GM23248 (cell line): ENCODE measurements around the gene TBC1D8. TPM values are rescaled to one million over a fixed set of nuclear protein-coding genes. Genes with fewer than 3 reads are reported as not detected.

Experiments
- DNase-seq: peaks from one replicate; pipeline ENCODE4 v3.0.0-alpha.2; 2015
- H2AFZ ChIP-seq: fragments of 200-600 bp; sonication (generic); 2 replicates; pipeline ENCODE4 v1.6.1; 2016; ENCODE audit warnings: antibody characterized with exemption
- H3F3A ChIP-seq: fragments of 200-600 bp; sonication (generic); 2 replicates; pipeline ENCODE4 v1.6.1; 2016; ENCODE audit warnings: mild to moderate bottlenecking, antibody characterized with exemption, mixed run types; ENCODE audit not compliant: insufficient read depth
- H3K27ac ChIP-seq: fragments of 200-600 bp; sonication (generic); 2 replicates; pipeline ENCODE4 v1.5.1; 2016; ENCODE audit warnings: mild to moderate bottlenecking
- H3K27me3 ChIP-seq: fragments of 200-600 bp; sonication (generic); replicated peaks from 2 replicates; pipeline ENCODE4 v1.6.1; 2016; ENCODE audit warnings: mild to moderate bottlenecking; ENCODE audit not compliant: insufficient read depth
- H3K36me3 ChIP-seq: fragments of 200-600 bp; sonication (generic); 2 replicates; pipeline ENCODE4 v1.6.1; 2016; ENCODE audit warnings: low read depth, mild to moderate bottlenecking
- H3K4me1 ChIP-seq: fragments of 200-600 bp; sonication (generic); 2 replicates; pipeline ENCODE4 v1.6.1; 2016; ENCODE audit warnings: mild to moderate bottlenecking; ENCODE audit not compliant: insufficient read depth
- H3K4me2 ChIP-seq: fragments of 200-600 bp; sonication (generic); one replicate; pipeline ENCODE4 v1.6.1; 2016; ENCODE audit warnings: mild to moderate bottlenecking; ENCODE audit not compliant: unreplicated experiment
- H3K4me3 ChIP-seq: fragments of 200-600 bp; sonication (generic); 2 replicates; pipeline ENCODE4 v1.5.1; 2016; ENCODE audit warnings: mild to moderate bottlenecking
- H3K79me2 ChIP-seq: fragments of 200-600 bp; sonication (generic); 2 replicates; pipeline ENCODE4 v1.6.1; 2016; ENCODE audit warnings: mild to moderate bottlenecking; ENCODE audit not compliant: insufficient read depth
- H3K9ac ChIP-seq: fragments of 200-600 bp; sonication (generic); 2 replicates; pipeline ENCODE4 v1.6.1; 2016; ENCODE audit warnings: mild to moderate bottlenecking
- H3K9me2 ChIP-seq: fragments of 200-600 bp; sonication (generic); 2 replicates; pipeline ENCODE4 v1.6.1; 2016; ENCODE audit warnings: mixed run types, mild to moderate bottlenecking, moderate library complexity; ENCODE audit not compliant: insufficient read depth
- H3K9me3 ChIP-seq: fragments of 200-600 bp; sonication (generic); one replicate; pipeline ENCODE4 v1.6.1; 2017; ENCODE audit warnings: low read depth
- H4K20me1 ChIP-seq: fragments of 200-600 bp; sonication (generic); 2 replicates; pipeline ENCODE4 v1.6.0; 2016; ENCODE audit not compliant: insufficient read depth
- EZH2 ChIP-seq: fragments of 200-600 bp; sonication (generic); IDR thresholded peaks from 2 replicates; pipeline ENCODE4 v1.6.1; 2018; ENCODE audit warnings: antibody characterized with exemption, mild to moderate bottlenecking; ENCODE audit not compliant: insufficient read depth, poor library complexity, severe bottlenecking
- EZH2phosphoT487 ChIP-seq: fragments of 200-600 bp; sonication (generic); IDR thresholded peaks from 2 replicates; pipeline ENCODE4 v1.6.1; 2018; ENCODE audit warnings: antibody characterized with exemption, moderate library complexity, mild to moderate bottlenecking, low read depth; ENCODE audit not compliant: insufficient read depth
- WGBS, 2 experiments: methylation state at CpG; one replicate each; pipeline ENCODE4 v1.1.6; 2015 to 2017; ENCODE audit warnings: low lambda C conversion rate in 2 of 2, low coverage in 1 of 2; ENCODE audit errors: missing lambda C conversion rate in 2 of 2; 5-methylcytosine and 5-hydroxymethylcytosine counted together
- in situ Hi-C: fragments of 300-500 bp; cut with MboI; formaldehyde crosslinking; loops from 2 replicates; pipeline ENCODE4 v1.15.0; 2020
- polyA plus RNA-seq: library from polyadenylated mRNA; unstranded; fragments of >200 nt; fragmentation: Nextera tagmentation; extraction: Ambion mirVana; gene quantifications from 2 replicates; pipeline ENCODE4 v1.2.1, GENCODE V29; 2016
- total RNA-seq: library from RNA; depleted of rRNA; stranded (reverse); fragments of >200 nt; shearing (Covaris generic); gene quantifications from 2 replicates; pipeline ENCODE4 v1.2.3, GENCODE V29; 2014

Gene TBC1D8
- total and polyA plus RNA-seq, 2 experiments from 2014 or later, result 2.5 to 2.6 TPM

- in situ Hi-C loops, result loop anchor here (10.0 kb wide), 1 partner anchor 173 kb away; no protein-coding TSS in a partner anchor
- H3K9me3 ChIP-seq, result no peaks in the 10 kb centered on the region
- no peak overlapping the region for H3K4me3 ChIP-seq
- H3K36me3 ChIP-seq, result no peaks in the 10 kb centered on the region
- H3K9ac ChIP-seq, result no peak overlapping the region
- no peak overlapping the region for H2AFZ ChIP-seq
- WGBS, 2 experiments, result 91% methylated on average over 15 of the region's 15 CpGs
- H3K9me2 ChIP-seq, result no peaks in the 10 kb centered on the region
- H3K27me3 ChIP-seq, result no peaks in the 10 kb centered on the region
- DNase-seq, result no peak
- TF ChIP-seq EZH2, result no peak
- TF ChIP-seq EZH2phosphoT487, result no peak
- H3K4me1 ChIP-seq, result no peaks in the 10 kb centered on the region
- H3K4me2 ChIP-seq, result no peak overlapping the region
- H3F3A ChIP-seq, result no peaks in the 10 kb centered on the region
- no peaks in the 10 kb centered on the region for H4K20me1 ChIP-seq
- no peaks in the 10 kb centered on the region for H3K79me2 ChIP-seq
- no peak overlapping the region for H3K27ac ChIP-seq
Observed at GRCh38 chr2:101032084-101032776, 119.0 kb downstream of the TBC1D8 start.

- Histone ChIP-seq H3K27ac (no peak overlapping the region), H3K36me3 (no peaks in the 10 kb centered on the region), H3K9me3 (no peaks in the 10 kb centered on the region), H3K4me2 (no peak overlapping the region), H2AFZ (no peak overlapping the region), H3K9me2 (no peaks in the 10 kb centered on the region), H3K4me3 (no peak overlapping the region), H4K20me1 (no peaks in the 10 kb centered on the region), H3K27me3 (no peaks in the 10 kb centered on the region), H3F3A (peaks cover 1% of the 10 kb centered on the region; the same call in 1 of the 2 replicates), H3K9ac (no peak overlapping the region), H3K79me2 (no peaks in the 10 kb centered on the region), H3K4me1 (no peaks in the 10 kb centered on the region)
- 87 to 90% methylated on average over 10 of the region's 10 CpGs for WGBS, 2 experiments
- in situ Hi-C loops, result loop anchor here (10.0 kb wide), 1 partner anchor 174 kb away; no protein-coding TSS in a partner anchor
- DNase-seq, result no peak
- TF ChIP-seq EZH2, result no peak
- TF ChIP-seq EZH2phosphoT487, result no peak
Observed at GRCh38 chr2:101030866-101031554, 120.2 kb downstream of the TBC1D8 start.

- in situ Hi-C loops, result no loop called here
- no peak overlapping the region for H3K4me2 ChIP-seq
- H2AFZ ChIP-seq, result no peak overlapping the region
- H3K79me2 ChIP-seq, result no peaks in the 10 kb centered on the region
- DNase-seq, result no peak
- no peaks in the 10 kb centered on the region for H3K27me3 ChIP-seq
- H3K9ac ChIP-seq, result no peak overlapping the region
- H3K4me3 ChIP-seq, result no peak overlapping the region
- H3F3A ChIP-seq, result peaks cover 9% of the 10 kb centered on the region; the same call in 1 of the 2 replicates
- no peaks in the 10 kb centered on the region for H3K4me1 ChIP-seq
- no peaks in the 10 kb centered on the region for H3K9me3 ChIP-seq
- TF ChIP-seq EZH2 (no peak), EZH2phosphoT487 (no peak)
- H3K9me2 ChIP-seq, result no peaks in the 10 kb centered on the region
- 90 to 91% methylated on average over 8 of the region's 8 CpGs for WGBS, 2 experiments
- H3K27ac ChIP-seq, result no peak overlapping the region
- H4K20me1 ChIP-seq, result no peaks in the 10 kb centered on the region
- H3K36me3 ChIP-seq, result no peaks in the 10 kb centered on the region
Observed at GRCh38 chr2:101027852-101028251, 123.3 kb downstream of the TBC1D8 start.

- WGBS, 2 experiments, result 90 to 94% methylated on average over 13 to 15 of the region's 15 CpGs
- H3K27me3 ChIP-seq, result no peaks in the 10 kb centered on the region
- no peaks in the 10 kb centered on the region for H3K9me3 ChIP-seq
- peaks cover 9% of the 10 kb centered on the region; the same call in 1 of the 2 replicates for H3F3A ChIP-seq
- H2AFZ ChIP-seq, result no peak overlapping the region
- H3K9me2 ChIP-seq, result no peaks in the 10 kb centered on the region
- no peaks in the 10 kb centered on the region for H3K79me2 ChIP-seq
- TF ChIP-seq EZH2phosphoT487 (no peak), EZH2 (no peak)
- H3K4me3 ChIP-seq, result no peak overlapping the region
- H4K20me1 ChIP-seq, result no peaks in the 10 kb centered on the region
- no peak for DNase-seq
- in situ Hi-C loops, result no loop called here
- no peaks in the 10 kb centered on the region for H3K4me1 ChIP-seq
- H3K27ac ChIP-seq, result no peak overlapping the region
- H3K36me3 ChIP-seq, result no peaks in the 10 kb centered on the region
- H3K4me2 ChIP-seq, result no peak overlapping the region
- no peak overlapping the region for H3K9ac ChIP-seq
Observed at GRCh38 chr2:101026923-101027469, 124.2 kb downstream of the TBC1D8 start.
